Measurements from ENCODE around the gene SH3BP4. TPM values are rescaled to one million over a fixed set of nuclear protein-coding genes. Genes with fewer than 3 reads are reported as not detected.

Gene SH3BP4
- total and polyA plus RNA-seq, 2 of the 8 experiments (the other 6 are each of a cell fraction or from before 2014, with no cell fraction given) = 28.3 to 35.4 TPM

DNA sequence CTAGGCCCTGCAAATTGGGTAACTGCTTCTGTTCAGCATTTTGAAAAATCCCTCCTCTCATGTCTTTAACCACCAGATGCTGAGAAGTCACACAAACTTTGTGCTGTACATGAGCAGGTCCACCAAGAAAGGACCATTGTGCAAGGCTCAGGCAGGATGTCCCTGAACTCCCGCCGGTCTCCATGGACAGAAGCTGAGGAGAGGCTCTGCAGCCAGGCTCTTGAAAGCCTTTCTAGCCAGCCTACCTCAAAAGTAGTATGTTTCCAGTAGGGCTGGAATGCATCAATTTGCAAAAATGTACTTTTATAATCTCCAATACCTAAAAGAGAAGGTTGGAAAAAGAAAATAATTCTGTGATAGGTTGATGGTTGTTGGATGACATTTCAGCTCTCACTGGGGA lies 47.0 kb upstream of the SH3BP4 start:
- Histone ChIP-seq H3K18ac (ENCODE audit: extremely low read depth, low read length) (no peak overlapping the region), H2BK12ac (ENCODE audit: low read depth, low read length) (no peak overlapping the region), H2AK5ac (ENCODE audit: low read depth, low read length) (no peak overlapping the region), H3K9ac (replicated peaks in 1 of 4; ENCODE audit: extremely low read depth in 1 of 4, low read depth in 3 of 4, low read length in 3 of 4) (no peak overlapping the region), H3K27ac (ENCODE audit: low read depth, low read length) (no peak overlapping the region), H3K4me3 (ENCODE audit: extremely low read depth in 1 of 4, insufficient read depth in 2 of 4, low read depth in 3 of 4, low read length in 4 of 4) (no peak overlapping the region), H3K14ac (ENCODE audit: insufficient read length) (no peak overlapping the region), H3K23me2 (ENCODE audit: low read depth, low read length) (peaks cover 2% of the 10 kb centered on the region; the same call in 1 of the 2 replicates), H3K56ac (replicated peaks; ENCODE audit: insufficient read length, low read depth, low read length) (no peak overlapping the region), H3K27me3 (replicated peaks in 1 of 4; ENCODE audit: control insufficient read depth in 3 of 4, extremely low read depth in 1 of 4, insufficient read depth in 3 of 4, low read length in 3 of 4) (no peaks in the 10 kb centered on the region), H3K36me3 (ENCODE audit: control insufficient read depth in 2 of 4, insufficient read depth in 4 of 4, low read length in 3 of 4) (no peaks in the 10 kb centered on the region), H3K9me3 (ENCODE audit: insufficient read depth in 2 of 2, low read depth in 1 of 2, low read length in 1 of 2) (no peaks in the 10 kb centered on the region), H3K4me1 (replicated peaks in 1 of 4; ENCODE audit: control insufficient read depth in 3 of 4, insufficient read depth in 4 of 4, low read length in 3 of 4) (0 out of 7 replicates have a peak, but pooled peaks cover 0 to 3% (median 0%) of the 10 kb centered on the region in 4 experiments), H4K20me1 (replicated peaks in 1 of 2; ENCODE audit: control insufficient read depth in 1 of 2, insufficient read depth in 2 of 2, low read length in 2 of 2) (no peaks in the 10 kb centered on the region), H3K79me1 (ENCODE audit: low read depth, low read length) (no peaks in the 10 kb centered on the region), H3K79me2 (ENCODE audit: control insufficient read depth in 1 of 2, insufficient read depth in 2 of 2, low read length in 2 of 2) (no peaks in the 10 kb centered on the region), H2BK15ac (ENCODE audit: low read length) (no peak overlapping the region), H2BK20ac (ENCODE audit: low read length) (no peak overlapping the region), H2AFZ (ENCODE audit: low read length) (no peak overlapping the region), H4K5ac (ENCODE audit: insufficient read length, low read depth, low read length) (no peak overlapping the region), H3K23ac (ENCODE audit: insufficient read length) (no peak overlapping the region), H4K8ac (ENCODE audit: extremely low read depth, insufficient read depth, low read length) (no peak overlapping the region), H4K91ac (replicated peaks; ENCODE audit: insufficient read length, low read length) (no peak overlapping the region), H3K4me2 (ENCODE audit: insufficient read depth in 1 of 2, low read depth in 2 of 2, low read length in 2 of 2) (no peak overlapping the region), H3K4ac (replicated peaks; ENCODE audit: insufficient read length, low read depth, low read length) (no peak overlapping the region), H2BK5ac (ENCODE audit: low read depth, low read length) (no peak overlapping the region), H2BK120ac (replicated peaks; ENCODE audit: low read depth, low read length) (no peak overlapping the region)
- DNase-seq (ENCODE audit: low read depth in 1 of 2, low spot score in 2 of 2) = no peak
- ChIA-PET CTCF (ENCODE audit: partially characterized antibody) (no interaction called here), POLR2A (ENCODE audit: partially characterized antibody) (no interaction called here)
- no peak for TF ChIP-seq TEAD4 (IDR thresholded peaks at IDR 0.05; ENCODE audit: low read depth, low read length)
- no peak for TF ChIP-seq RNF2 (IDR thresholded peaks at IDR 0.05; ENCODE audit: borderline replicate concordance, low read depth, low read length, missing control alignments, poor library complexity, severe bottlenecking)
- no peak for TF ChIP-seq SP1 (IDR thresholded peaks at IDR 0.05; ENCODE audit: low read depth, low read length)
- no peak for TF ChIP-seq SUZ12 (IDR thresholded peaks at IDR 0.05; ENCODE audit: low read length)
- TF ChIP-seq POLR2AphosphoS5 (IDR thresholded peaks at IDR 0.05; ENCODE audit: low read depth, low read length) = no peak
- TF ChIP-seq NANOG (IDR thresholded peaks at IDR 0.05; ENCODE audit: insufficient read depth, low read depth, low read length, poor library complexity, severe bottlenecking) = no peak
- TF ChIP-seq PHF8 (conservative IDR thresholded peaks at IDR 0.05; ENCODE audit: low read depth, low read length) = no peak
- no peak for FAIRE-seq
- WGBS, 2 experiments (ENCODE audit: extremely low coverage in 1 of 2, insufficient coverage in 1 of 2, insufficient read length in 1 of 2, insufficient replicate concordance in 2 of 2, low coverage in 1 of 2, low lambda C conversion rate in 2 of 2, missing lambda C conversion rate in 1 of 2) = 100% methylated on average over 2 of the region's 2 CpGs; no CpG with 5 or more reads in 1 of the 2 experiments
